Hypothalamus (tissue), 51 donors: Measurements from ENCODE around the gene TRIM49C.
"Not testable (repeated sequence)": the region's sequence is repeated elsewhere in the genome, so short reads cannot be mapped to it uniquely, and the experiment has no call there.

Source experiments
- DNase-seq, 51 donors: peaks; one replicate each; lab custom pipeline; 2025; lab: John Stamatoyannopoulos, UW

The TRIM49C gene

GRCh38 chr11:90030806-90031205 is at the start of gene TRIM49C:
TRIM49C (plus strand) TSS chr11:90031106; CDS start chr11:90035212, 4,106 bp downstream.
- DNase-seq: not testable (repeated sequence)

- not testable (repeated sequence) for DNase-seq
These were observed 6.7 kb upstream of the TRIM49C start for GRCh38 chr11:90024184-90024583.

DNA sequence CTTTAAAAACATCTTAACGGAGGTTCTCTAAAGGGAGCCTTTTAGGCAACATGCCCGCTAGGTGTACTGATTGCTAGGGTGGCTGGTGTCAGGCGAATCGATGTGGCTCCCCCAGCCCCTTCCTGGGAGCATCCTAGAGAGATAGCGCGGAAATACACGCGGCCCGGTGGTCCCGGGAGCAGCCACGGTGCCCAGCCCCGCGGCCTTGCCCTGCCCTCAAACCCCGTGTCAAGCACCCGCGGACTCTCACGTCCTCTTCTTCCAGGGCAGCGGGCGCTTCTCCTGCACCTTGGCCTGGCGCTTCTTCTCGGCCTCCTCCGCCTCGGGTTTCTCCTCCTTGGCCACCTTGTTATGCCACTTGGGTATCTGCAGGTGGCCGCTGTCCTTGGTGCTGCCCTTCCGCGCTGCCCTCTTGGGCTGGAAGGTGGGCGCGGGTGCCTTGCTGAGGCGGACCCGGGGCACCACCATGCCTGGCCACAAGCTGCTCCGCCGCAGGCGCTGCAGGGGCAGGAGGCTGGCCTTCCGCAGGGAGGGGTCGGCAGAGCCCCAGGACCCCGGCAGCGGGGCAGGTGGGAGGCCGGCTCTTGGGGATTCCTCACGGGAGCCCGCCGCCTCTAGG is 20.8 kb downstream of the TRIM49C start:
- not testable (repeated sequence) for DNase-seq

GRCh38 chr11:90052311-90052710 is 21.4 kb downstream of the TRIM49C start:
- DNase-seq: peak in 12 of 51 donors; percentile 0 to 36 (median 4)

- not testable (repeated sequence) for DNase-seq
These were observed 22.6 kb downstream of the TRIM49C start for GRCh38 chr11:90053545-90053944.

- DNase-seq: not testable (repeated sequence)
These were observed 54.7 kb downstream of the TRIM49C start, which contains the start of gene UBTFL1 for GRCh38 chr11:90085650-90086049. UBTFL1 (plus strand) TSS chr11:90085950; CDS start chr11:90085950, 0 bp downstream.

DNA sequence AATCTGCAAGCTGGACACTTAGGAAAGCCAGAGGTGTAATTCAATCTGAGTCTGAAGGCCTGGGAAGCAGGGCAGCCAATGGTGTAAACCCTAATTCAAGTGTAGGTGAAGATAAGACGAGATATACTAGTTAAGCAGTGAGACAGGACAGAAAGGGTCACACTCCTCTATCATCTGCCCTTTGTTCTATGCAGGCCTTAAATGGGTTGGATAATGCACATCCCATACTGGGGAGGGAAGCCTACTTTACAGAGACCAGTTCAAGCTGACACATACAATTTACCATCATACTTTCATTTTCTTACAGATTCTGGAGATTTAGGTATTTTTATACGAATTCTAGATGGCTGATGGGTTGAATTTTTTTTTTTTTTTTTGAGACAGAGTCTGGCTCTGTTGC is 57.8 kb downstream of the TRIM49C start:
- DNase-seq: not testable (repeated sequence)
